Non-pigmented ciliary epithelial cell (primary cell): ENCODE data around the gene XXYLT1.

Source experiments
- DNase-seq: peaks from one replicate; pipeline ENCODE4 v3.0.0-alpha.2; 2010; ENCODE audit warnings: low read depth

XXYLT1 gene

GRCh38 chr3:195168009-195168762 is 102.8 kb downstream of the XXYLT1 start:
- DNase-seq = no peak

GRCh38 chr3:195165790-195166189 is 105.2 kb downstream of the XXYLT1 start:
- DNase-seq = no peak

DNA sequence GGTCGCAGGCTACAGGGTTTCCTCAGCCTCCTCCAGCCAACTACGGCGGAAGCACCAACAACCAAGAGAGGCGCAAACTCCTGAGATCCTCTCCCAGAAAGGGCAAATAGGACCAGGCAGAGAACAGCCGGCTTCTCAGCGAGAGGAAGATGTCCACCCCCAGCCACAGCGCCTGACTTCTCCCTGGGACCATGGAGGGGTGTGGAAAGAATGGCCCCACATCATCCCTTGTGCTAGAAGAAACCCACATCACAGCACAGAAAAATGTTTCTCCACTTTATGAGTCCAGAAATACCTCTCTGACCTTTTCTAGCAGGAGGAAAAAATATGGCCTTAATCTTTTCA is 105.7 kb downstream of the XXYLT1 start:
- no peak for DNase-seq

- DNase-seq = no peak
Measured at GRCh38 chr3:195164573-195165264, 106.2 kb downstream of the XXYLT1 start.

DNA sequence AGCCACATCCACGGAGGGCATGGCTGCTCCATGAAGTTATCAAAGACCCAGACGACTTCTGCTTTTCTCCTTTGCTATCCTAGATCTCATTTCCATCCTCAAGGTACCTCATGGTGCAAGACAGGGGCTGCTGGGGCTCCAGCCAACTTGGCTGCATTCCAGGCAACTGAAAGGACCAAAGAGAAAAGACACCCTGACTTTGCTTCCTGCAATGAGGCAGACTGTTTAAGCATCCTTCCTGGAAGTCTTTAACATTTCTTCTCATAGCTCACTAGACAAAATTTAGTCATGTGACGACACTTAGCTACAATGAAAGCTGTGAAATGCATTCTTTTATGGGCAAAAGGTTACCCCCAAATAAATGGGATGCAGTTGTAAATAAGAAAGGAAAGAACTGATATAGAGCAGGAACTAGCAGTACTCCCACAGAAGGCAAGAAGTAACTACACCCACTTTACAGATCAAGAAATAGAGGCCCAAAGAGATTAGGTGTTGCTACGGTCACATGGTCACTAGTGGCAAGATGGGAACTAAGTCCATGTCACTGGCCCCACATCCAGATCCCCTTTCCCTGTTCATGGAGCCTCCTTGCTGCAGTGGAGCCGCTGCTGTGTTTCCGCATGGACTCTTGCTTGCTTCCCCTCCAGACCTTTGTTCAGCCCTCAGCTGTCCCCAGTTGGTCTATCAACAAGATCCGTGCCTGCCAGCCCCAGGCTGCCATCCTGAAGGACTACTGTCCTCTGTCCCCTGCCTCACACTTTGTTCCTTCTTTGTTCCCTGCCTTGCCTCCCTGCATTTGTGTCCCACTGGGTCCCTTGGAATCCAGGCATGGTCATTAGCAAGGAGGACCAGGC is 107.0 kb downstream of the XXYLT1 start:
- DNase-seq = no peak

GRCh38 chr3:195162816-195163215 is 108.1 kb downstream of the XXYLT1 start:
- DNase-seq = no peak

DNA sequence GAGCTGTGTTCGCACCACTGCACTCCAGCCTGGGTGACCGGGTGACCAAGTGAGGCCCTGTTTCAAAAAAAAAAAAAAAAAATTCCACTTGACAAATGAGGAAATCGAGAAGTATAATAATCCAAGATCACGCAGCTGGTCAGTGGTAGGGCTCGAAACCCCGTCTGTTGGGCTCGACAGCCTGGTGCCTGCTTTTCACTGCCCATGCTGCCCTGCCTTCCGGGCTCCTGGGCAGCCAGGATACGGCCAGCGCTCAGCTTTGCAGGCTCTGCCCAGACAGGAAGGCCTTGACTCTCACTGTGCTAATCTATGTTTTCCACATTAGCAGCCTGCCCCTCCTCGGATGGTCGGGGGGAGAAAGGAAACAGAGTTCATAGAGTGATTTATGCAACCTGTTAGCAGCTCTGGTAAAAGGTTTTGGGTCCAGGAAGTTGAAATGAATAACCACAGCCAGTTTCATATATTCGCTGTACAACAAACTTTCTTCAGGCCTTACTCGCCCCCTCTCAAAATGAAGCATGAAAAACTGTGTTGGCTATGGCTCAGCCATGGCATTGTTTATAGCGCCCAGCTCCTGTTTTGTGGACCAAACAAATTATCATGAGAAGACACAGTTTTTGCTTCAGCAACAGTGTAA is 108.8 kb downstream of the XXYLT1 start:
- DNase-seq = no peak

GRCh38 chr3:195160908-195161434 is 110.0 kb downstream of the XXYLT1 start:
- no peak for DNase-seq

- DNase-seq = no peak
Measured at GRCh38 chr3:195160257-195160898, 110.6 kb downstream of the XXYLT1 start.

DNA sequence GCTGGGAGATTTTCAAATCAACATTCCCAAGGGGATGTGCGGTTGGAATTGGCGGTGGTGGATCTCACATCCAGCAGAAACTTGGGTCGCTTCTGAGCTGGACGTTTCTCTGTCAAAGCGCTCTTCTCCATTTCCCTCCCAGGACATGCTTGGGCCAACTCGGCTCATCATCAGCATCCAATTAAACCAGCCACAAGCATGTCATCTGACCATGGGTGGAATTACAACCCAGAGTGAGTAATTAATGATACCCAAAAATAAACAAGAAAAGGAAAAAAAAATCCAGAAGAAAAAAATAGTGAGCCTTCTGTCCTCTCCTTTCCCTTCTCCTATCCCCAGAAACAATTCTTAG is 111.2 kb downstream of the XXYLT1 start:
- DNase-seq = no peak

- no peak for DNase-seq
Measured at GRCh38 chr3:195159117-195159813, 111.7 kb downstream of the XXYLT1 start.

DNA sequence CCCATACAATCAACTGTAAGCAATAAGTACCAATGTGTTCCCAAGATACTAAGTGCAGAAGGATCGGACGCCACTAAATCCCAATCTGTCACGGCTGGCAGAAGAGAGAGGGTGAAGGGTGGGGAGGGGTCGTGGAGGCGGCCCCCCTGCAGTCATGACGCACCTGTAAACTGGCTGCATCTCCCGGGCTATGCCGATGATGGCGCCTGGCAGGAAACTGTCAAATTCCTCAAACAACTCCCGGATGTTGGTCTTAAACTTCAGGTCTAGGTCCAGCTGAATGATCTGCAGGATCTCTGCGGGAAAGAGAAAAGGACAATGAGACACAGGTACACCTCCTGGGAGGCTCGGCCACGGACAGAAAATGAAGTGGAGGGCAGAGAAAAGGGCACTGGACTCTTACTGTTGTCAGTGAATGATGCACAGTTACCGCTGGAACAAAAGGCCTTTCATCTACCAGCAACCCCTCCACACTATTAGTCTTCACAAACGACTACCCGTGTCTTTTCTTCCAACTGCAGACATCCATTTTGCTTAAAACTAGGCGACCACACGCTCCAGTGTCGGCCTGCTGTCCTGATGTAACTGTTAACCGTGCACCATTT is 114.6 kb downstream of the XXYLT1 start:
- DNase-seq = no peak

DNA sequence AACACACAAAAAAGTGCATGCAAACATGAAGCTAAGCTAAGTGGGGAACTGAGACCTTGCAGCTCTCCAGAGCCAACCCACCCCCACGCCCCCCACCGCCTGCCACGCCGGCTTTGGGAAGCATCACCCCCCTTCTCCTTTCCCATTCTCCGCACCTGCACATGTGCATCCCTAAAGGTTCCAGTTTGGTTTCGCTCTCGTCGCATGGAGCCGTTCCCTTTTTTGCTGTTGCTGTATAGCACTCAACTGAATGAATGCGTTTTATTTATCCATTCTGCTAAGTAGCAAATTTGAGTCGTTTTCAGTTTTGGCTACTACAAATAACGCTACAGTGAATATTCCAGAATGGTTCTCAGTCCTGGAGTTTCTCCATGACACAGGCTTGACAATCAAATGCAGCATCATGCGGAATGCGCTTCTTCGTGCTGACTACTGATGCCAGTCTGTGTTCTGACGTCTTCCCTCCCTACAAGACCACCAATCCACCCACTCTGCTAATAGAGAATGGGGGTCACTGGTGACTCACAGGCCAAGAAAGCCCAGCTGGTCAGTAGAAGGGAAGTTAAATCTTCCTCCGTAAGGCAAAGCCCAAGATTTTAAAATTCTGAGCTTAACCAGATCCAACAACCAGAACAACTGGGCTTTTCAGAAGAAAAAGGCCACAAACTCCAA is 115.3 kb downstream of the XXYLT1 start:
- no peak for DNase-seq

DNA sequence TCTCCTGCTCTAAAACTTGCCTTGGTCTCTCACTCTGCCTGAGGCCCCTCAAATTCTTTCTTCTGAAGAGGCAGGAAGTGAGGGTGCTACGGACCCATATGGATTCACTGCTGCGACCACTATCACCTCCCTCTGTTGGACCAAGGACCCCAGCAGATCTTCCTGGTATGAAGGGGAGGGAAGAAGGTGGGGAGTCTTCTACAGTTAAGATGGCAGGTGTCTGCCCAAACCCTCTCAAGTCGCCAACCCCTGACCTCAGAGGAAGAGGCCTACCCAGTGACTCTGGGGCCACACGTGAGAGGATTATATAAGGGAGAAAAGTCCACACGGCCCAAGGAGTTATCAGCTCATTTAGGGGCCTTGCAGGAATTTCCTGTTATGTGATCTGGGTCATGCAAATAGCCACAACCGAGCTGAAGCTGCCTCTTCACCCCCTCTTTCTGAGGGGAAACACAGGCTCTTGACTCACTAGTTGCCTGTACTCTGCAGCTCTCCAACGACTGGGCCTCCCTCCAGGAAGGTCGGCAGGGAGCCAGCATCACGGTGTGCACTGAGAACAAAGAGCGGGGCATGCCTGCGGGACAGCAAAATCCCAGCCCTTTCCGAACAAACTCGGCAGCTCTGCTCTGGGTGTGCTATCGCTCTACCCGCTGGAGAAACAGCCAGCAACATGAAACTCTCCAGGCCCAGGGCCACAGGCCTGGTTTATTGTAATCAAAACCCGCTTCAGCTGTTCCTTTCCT is 116.0 kb downstream of the XXYLT1 start:
- DNase-seq = peak; percentile 91

DNA sequence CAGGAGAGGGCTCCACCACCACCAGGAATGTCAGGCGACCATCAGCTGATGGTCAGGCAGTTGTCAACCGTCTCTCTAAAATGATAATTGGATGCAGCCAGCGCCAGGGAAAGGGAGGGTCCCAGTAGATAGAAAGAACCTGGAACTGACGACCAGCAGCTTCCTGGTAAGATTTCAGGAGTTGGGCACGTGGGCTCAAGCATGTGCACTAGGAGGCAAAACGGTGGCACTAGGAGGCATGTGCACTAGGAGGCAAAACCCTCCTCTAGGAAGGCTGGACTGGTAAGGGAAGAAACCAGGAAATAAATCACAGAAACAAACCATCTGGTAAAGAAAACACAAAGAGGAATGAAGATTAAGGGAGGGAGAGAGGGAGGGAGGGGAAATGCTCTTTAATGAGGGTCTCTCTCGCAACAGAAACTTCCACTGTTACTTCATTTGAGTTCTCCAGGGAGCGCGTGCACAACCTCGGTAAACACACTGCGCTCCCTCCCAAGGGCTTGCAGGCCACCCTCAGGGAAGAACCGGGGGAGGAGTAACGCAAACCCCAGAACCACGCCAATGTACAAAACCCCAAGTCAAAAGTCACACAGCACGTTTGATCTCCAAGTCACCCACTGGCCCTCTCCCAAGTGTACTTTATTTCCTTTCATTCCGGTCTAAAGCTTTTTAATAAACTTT is 116.7 kb downstream of the XXYLT1 start:
- DNase-seq = no peak

DNA sequence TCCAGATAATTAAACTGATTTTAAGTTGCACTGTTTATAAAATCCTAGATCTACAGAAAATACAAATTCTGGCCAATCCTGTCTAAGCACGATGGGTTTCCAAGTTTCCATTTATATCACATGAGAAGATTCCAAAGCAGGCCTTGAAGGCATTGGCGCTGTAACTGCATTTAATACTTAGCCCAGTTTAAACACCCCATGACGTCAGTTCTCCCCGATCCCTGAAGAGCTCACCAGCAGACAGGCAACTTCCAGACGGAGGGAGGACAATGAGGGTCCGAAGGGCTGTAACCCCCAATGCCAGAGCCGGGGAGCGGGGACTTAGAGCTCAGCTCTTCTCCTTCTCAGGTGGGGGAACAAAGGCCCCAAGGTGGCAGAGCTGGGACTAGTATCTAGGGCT is 117.3 kb downstream of the XXYLT1 start:
- DNase-seq = no peak

DNA sequence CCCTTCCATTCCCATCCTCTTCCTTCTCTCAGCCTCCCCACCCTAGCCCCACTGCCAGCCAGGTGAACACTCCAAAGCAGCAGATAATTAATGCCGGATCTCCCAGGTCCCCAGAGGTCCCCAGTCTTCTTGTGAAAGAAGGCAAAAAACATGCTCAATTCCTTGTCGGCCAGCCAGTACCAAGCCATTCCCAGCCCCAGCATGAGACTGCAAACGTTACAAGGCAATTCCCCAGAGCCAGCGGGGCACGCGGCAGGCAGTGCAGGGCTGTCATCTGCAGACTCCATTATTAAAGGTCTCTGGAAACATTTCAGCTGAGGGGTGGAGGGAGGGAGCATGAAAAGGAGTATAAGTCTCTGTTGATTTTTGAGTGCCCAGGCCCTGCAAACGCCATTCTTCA is 117.8 kb downstream of the XXYLT1 start:
- DNase-seq = no peak

DNA sequence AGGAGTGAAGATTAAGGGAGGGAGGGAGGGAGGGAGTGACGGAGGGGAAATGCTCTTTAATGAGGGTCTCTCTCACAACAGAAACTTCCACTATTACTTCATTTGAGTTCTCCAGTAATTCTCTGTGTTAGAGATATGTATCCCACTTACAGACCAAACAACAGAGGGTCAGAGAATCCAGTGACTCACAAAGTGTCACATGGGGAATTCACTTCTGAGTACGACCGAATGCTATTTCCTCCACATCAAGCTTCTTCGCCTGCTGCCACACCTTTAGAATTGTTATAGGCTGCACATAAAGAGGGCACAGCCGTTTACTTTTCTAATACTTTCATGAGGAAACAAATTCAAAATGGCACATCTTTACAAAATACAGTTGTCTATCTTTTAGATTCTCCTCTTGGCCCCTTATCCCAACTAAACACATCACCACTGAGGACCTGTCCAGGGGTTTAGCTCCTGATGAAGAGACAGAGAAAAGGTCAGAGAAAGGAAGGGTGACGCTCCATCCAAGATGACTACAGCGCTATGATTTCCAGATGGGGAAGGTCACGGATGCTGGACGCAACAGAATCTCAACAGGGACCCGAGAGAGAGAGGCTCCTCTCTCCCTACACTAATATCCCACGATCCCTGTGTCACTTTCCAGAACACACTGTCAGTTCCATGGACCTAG is 119.0 kb downstream of the XXYLT1 start:
- peak; percentile 83 for DNase-seq
